ENCODE results near the gene EIF3F.

GRCh38 chr11:8005556-8005955, 18.4 kb downstream of the EIF3F start:
- TF ChIP-seq PPARA (CRISPR knock-in tag; IDR thresholded peaks at IDR 0.05; ENCODE audit: borderline replicate concordance) (no peak), SNAI2 (CRISPR knock-in tag; IDR thresholded peaks at IDR 0.05) (no peak), ZNF70 (CRISPR knock-in tag; IDR thresholded peaks at IDR 0.05) (no peak), ZNF565 (CRISPR knock-in tag; conservative IDR thresholded peaks at IDR 0.05; ENCODE audit: low read depth) (no peak), ARNTL (CRISPR knock-in tag; IDR thresholded peaks at IDR 0.05; ENCODE audit: borderline replicate concordance, low read depth) (no peak), RARB (CRISPR knock-in tag; IDR thresholded peaks at IDR 0.05) (no peak), CREB5 (CRISPR knock-in tag; IDR thresholded peaks at IDR 0.05; ENCODE audit: low read depth) (no peak), TCF4 (CRISPR knock-in tag; IDR thresholded peaks at IDR 0.05; ENCODE audit: borderline replicate concordance) (no peak), ZFP30 (CRISPR knock-in tag; IDR thresholded peaks at IDR 0.05) (no peak), TSHZ2 (CRISPR knock-in tag; IDR thresholded peaks at IDR 0.05) (no peak)
- TF ChIP-seq, protein P1, sequence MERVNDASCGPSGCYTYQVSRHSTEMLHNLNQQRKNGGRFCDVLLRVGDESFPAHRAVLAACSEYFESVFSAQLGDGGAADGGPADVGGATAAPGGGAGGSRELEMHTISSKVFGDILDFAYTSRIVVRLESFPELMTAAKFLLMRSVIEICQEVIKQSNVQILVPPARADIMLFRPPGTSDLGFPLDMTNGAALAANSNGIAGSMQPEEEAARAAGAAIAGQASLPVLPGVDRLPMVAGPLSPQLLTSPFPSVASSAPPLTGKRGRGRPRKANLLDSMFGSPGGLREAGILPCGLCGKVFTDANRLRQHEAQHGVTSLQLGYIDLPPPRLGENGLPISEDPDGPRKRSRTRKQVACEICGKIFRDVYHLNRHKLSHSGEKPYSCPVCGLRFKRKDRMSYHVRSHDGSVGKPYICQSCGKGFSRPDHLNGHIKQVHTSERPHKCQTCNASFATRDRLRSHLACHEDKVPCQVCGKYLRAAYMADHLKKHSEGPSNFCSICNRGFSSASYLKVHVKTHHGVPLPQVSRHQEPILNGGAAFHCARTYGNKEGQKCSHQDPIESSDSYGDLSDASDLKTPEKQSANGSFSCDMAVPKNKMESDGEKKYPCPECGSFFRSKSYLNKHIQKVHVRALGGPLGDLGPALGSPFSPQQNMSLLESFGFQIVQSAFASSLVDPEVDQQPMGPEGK (CRISPR knock-in tag; IDR thresholded peaks at IDR 0.05; ENCODE audit: borderline replicate concordance): no peak
